ENCODE results near the gene SF3B6.

- TF ChIP-seq, protein P1, sequence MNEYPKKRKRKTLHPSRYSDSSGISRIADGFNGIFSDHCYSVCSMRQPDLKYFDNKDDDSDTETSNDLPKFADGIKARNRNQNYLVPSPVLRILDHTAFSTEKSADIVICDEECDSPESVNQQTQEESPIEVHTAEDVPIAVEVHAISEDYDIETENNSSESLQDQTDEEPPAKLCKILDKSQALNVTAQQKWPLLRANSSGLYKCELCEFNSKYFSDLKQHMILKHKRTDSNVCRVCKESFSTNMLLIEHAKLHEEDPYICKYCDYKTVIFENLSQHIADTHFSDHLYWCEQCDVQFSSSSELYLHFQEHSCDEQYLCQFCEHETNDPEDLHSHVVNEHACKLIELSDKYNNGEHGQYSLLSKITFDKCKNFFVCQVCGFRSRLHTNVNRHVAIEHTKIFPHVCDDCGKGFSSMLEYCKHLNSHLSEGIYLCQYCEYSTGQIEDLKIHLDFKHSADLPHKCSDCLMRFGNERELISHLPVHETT (CRISPR knock-in tag; conservative IDR thresholded peaks at IDR 0.05 in 1 of 2, IDR thresholded peaks at IDR 0.05 in 1 of 2): no peak
- no peak for TF ChIP-seq TAF1 (IDR thresholded peaks at IDR 0.05; ENCODE audit: control insufficient read depth, extremely low read depth, insufficient read depth, low read length, severe bottlenecking)
- TF ChIP-seq PTTG1 (tag; IDR thresholded peaks at IDR 0.05; ENCODE audit: low read depth): no peak
- no peak for TF ChIP-seq ZNF282 (CRISPR knock-in tag; IDR thresholded peaks at IDR 0.05)
- TF ChIP-seq YY1 (IDR thresholded peaks at IDR 0.05; ENCODE audit: borderline replicate concordance in 1 of 3, control insufficient read depth in 1 of 3, extremely low read depth in 1 of 3, insufficient read depth in 3 of 3, insufficient read length in 1 of 3, insufficient replicate concordance in 2 of 3, low read depth in 1 of 3, low read length in 2 of 3): no peak
- TF ChIP-seq GATAD2A (IDR thresholded peaks at IDR 0.05): no peak
Measured at GRCh38 chr2:24080701-24081100, 4.6 kb upstream of the SF3B6 start.

Data from K562 (cell line).